Measurements from ENCODE around the gene AQP3. TPM values are rescaled to one million over a fixed set of nuclear protein-coding genes. Genes with fewer than 3 reads are reported as not detected.
"Not testable (repeated sequence)": the region's sequence is repeated elsewhere in the genome, so short reads cannot be mapped to it uniquely, and the experiment has no call there.

Gene AQP3
- total RNA-seq, 1 experiment from 2014 or later, result 24.8 TPM

DNA sequence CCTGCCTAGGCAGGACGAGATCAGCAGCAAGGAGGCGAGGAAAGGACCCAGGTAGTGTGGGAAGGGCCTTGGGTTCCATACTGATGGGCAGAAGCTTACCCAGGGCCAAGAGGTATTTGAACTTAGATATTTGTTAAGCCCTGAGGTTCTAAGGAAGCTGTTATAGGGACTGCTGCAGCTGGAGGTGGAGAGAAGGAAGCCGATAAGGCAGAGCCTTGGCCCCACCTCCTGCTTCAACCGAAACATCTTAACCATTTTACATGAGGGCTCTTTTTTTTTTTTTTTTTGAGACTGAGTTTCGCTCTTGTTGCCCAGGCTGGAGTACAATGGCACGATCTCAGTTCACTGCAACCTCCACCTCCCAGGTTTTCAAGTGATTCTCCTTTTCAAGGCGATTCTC lies 8.6 kb upstream of the AQP3 start:
- Mint-ChIP-seq H3K4me1 (ENCODE audit: low read depth, unreplicated experiment) (peaks cover 16% of the 10 kb centered on the region), H3K27me3 (ENCODE audit: insufficient read depth, unreplicated experiment) (no peaks in the 10 kb centered on the region), H3K4me3 (ENCODE audit: unreplicated experiment) (no peak overlapping the region), H3K27ac (ENCODE audit: unreplicated experiment) (no peak overlapping the region), H3K36me3 (ENCODE audit: insufficient read depth, unreplicated experiment) (peaks cover 20% of the 10 kb centered on the region), H3K9me3 (ENCODE audit: unreplicated experiment) (no peaks in the 10 kb centered on the region)
- POLR2A ChIA-PET, result no interaction called here
- Histone ChIP-seq H3K4me3 (ENCODE audit: low read depth, low read length) (no peak overlapping the region), H3K4me1 (peaks cover 35% of the 10 kb centered on the region), H3K36me3 (ENCODE audit: control insufficient read depth, insufficient read depth, low read length) (no peaks in the 10 kb centered on the region), H3K9me3 (no peaks in the 10 kb centered on the region), H3K27me3 (replicated peaks; ENCODE audit: control insufficient read depth, insufficient read depth, low read length) (no peaks in the 10 kb centered on the region)
- intact Hi-C loops (cut with micrococcal nuclease; ENCODE audit: unreplicated experiment), result no loop called here
- no peak for DNase-seq
- TF ChIP-seq, protein P1, sequence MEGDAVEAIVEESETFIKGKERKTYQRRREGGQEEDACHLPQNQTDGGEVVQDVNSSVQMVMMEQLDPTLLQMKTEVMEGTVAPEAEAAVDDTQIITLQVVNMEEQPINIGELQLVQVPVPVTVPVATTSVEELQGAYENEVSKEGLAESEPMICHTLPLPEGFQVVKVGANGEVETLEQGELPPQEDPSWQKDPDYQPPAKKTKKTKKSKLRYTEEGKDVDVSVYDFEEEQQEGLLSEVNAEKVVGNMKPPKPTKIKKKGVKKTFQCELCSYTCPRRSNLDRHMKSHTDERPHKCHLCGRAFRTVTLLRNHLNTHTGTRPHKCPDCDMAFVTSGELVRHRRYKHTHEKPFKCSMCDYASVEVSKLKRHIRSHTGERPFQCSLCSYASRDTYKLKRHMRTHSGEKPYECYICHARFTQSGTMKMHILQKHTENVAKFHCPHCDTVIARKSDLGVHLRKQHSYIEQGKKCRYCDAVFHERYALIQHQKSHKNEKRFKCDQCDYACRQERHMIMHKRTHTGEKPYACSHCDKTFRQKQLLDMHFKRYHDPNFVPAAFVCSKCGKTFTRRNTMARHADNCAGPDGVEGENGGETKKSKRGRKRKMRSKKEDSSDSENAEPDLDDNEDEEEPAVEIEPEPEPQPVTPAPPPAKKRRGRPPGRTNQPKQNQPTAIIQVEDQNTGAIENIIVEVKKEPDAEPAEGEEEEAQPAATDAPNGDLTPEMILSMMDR (IDR thresholded peaks at IDR 0.05; ENCODE audit: insufficient read depth in 1 of 2, low read depth in 1 of 2, low read length in 1 of 2, severe bottlenecking in 1 of 2, unreplicated experiment in 1 of 2), result no peak
- BruUV-seq (replicated peaks), result no TSS peak
- CTCF ChIA-PET, result interaction anchor here (0.6 kb wide), 1 partner anchor 10 kb away, joined by 3 read pairs; no protein-coding TSS in a partner anchor

DNA sequence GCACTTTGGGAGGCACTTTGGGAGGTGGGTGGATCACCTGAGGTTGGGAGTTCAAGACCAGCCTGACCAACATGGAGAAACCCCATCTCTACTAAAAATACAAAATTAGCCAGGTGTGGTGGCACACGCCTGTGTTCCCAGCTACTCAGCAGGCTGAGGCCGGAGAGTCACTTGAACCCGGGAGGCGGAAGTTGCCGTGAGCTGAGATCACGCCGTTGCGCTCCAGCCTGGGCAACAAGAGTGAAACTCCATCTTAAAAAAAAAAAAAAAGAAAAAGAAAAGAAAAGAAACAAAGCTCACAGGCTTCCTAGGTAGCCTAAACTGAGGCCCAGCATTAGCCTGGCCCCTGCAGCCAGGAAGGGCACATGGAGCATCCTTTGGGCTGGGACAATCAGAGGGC lies 8.1 kb upstream of the AQP3 start:
- H3K9me3 Mint-ChIP-seq (ENCODE audit: unreplicated experiment); POLR2A ChIA-PET; H3K4me3 Mint-ChIP-seq (ENCODE audit: unreplicated experiment); H3K27ac Mint-ChIP-seq (ENCODE audit: unreplicated experiment); H3K27me3 ChIP-seq (replicated peaks; ENCODE audit: control insufficient read depth, insufficient read depth, low read length); H3K4me3 ChIP-seq (ENCODE audit: low read depth, low read length); BruUV-seq (replicated peaks); DNase-seq; H3K36me3 ChIP-seq (ENCODE audit: control insufficient read depth, insufficient read depth, low read length); intact Hi-C loops (cut with micrococcal nuclease; ENCODE audit: unreplicated experiment); H3K27me3 Mint-ChIP-seq (ENCODE audit: insufficient read depth, unreplicated experiment); H3K9me3 ChIP-seq: not testable (repeated sequence)
- peaks cover 35% of the 10 kb centered on the region for H3K4me1 ChIP-seq
- peaks cover 20% of the 10 kb centered on the region for H3K36me3 Mint-ChIP-seq (ENCODE audit: insufficient read depth, unreplicated experiment)
- H3K4me1 Mint-ChIP-seq (ENCODE audit: low read depth, unreplicated experiment), result peaks cover 16% of the 10 kb centered on the region
- CTCF ChIA-PET, result interaction anchor here (0.6 kb wide), 1 partner anchor 11 kb away, joined by 3 read pairs; no protein-coding TSS in a partner anchor

DNA sequence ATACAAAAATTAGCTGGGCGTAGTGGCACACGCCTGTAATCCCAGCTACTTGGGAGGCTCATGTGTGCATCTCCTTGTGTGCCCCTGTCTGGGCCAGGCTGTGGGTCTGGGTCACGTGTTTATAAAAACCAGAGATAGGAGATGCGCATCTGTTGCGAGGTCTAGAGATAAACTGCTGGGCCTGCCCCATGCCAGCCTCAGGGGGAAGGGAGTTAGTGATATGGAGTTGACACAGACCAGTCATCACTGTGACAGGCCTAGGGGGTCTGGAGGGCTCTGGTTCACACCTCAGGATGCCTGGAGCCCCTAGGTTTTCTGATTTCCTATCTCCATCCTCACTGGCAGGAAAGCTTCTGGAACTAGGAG lies 7.3 kb upstream of the AQP3 start:
- H3K36me3 ChIP-seq (ENCODE audit: control insufficient read depth, insufficient read depth, low read length); BruUV-seq (replicated peaks); H3K9me3 Mint-ChIP-seq (ENCODE audit: unreplicated experiment); H3K4me3 Mint-ChIP-seq (ENCODE audit: unreplicated experiment); H3K4me3 ChIP-seq (ENCODE audit: low read depth, low read length); intact Hi-C loops (cut with micrococcal nuclease; ENCODE audit: unreplicated experiment); DNase-seq; H3K27me3 Mint-ChIP-seq (ENCODE audit: insufficient read depth, unreplicated experiment); H3K27ac Mint-ChIP-seq (ENCODE audit: unreplicated experiment); H3K9me3 ChIP-seq; H3K27me3 ChIP-seq (replicated peaks; ENCODE audit: control insufficient read depth, insufficient read depth, low read length); CTCF ChIA-PET; POLR2A ChIA-PET: not testable (repeated sequence)
- Mint-ChIP-seq H3K36me3 (ENCODE audit: insufficient read depth, unreplicated experiment) (peaks cover 18% of the 10 kb centered on the region), H3K4me1 (ENCODE audit: low read depth, unreplicated experiment) (peaks cover 16% of the 10 kb centered on the region)
- peaks cover 32% of the 10 kb centered on the region for H3K4me1 ChIP-seq

DNA sequence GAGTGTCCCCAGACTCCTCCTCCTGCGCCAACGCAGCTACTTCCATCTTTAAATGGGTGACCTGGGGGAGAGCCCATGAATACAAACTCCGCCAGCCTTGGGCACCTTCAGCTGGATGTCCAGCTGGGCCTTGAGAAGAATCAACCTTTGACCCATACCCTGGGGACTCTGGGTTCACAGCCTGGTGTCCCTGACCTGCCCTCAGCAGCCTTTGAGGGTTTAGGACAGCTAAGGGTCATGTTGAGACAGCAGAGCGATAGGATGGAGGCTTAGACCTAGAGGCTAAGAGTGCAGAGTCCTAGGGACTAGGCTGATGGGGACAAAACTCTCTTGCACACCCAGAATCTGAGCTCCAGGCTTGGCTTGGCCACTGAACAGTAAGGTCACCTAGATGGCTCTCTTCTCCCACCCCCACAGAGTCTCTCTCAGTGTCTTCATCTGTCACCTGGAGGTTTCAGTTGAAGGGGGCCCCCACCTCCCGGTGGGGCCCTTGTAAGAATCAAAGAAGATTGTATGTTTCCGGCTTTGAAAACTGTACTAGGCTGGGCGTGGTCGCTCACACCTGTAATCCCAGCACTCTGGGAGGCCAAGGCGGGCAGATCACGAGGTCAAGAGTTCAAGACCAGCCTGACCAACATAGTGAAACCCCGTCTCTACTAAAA lies 6.7 kb upstream of the AQP3 start:
- CTCF ChIA-PET, result interaction anchor here (1.2 to 3.8 kb wide), 4 partner anchors 19 to 51 kb away, joined by 14 to 32 read pairs (median 17); partner anchors contain the start of gene NOL6
- Histone ChIP-seq H3K4me3 (ENCODE audit: low read depth, low read length) (no peak overlapping the region), H3K9me3 (no peaks in the 10 kb centered on the region), H3K27me3 (replicated peaks; ENCODE audit: control insufficient read depth, insufficient read depth, low read length) (no peaks in the 10 kb centered on the region), H3K4me1 (peaks cover 27% of the 10 kb centered on the region), H3K36me3 (ENCODE audit: control insufficient read depth, insufficient read depth, low read length) (no peaks in the 10 kb centered on the region)
- H3K36me3 Mint-ChIP-seq (ENCODE audit: insufficient read depth, unreplicated experiment), result peaks cover 13% of the 10 kb centered on the region
- no peak overlapping the region for H3K27ac Mint-ChIP-seq (ENCODE audit: unreplicated experiment)
- intact Hi-C loops (cut with micrococcal nuclease; ENCODE audit: unreplicated experiment), result no loop called here
- POLR2A ChIA-PET, result interaction anchor here (0.5 kb wide), 1 partner anchor 164 kb away, joined by 9 read pairs; the partner anchor contains the start of gene NFX1
- no peak for DNase-seq
- H3K27me3 Mint-ChIP-seq (ENCODE audit: insufficient read depth, unreplicated experiment), result no peaks in the 10 kb centered on the region
- H3K9me3 Mint-ChIP-seq (ENCODE audit: unreplicated experiment), result no peaks in the 10 kb centered on the region
- no TSS peak for BruUV-seq (replicated peaks)
- H3K4me3 Mint-ChIP-seq (ENCODE audit: unreplicated experiment), result no peak overlapping the region
- H3K4me1 Mint-ChIP-seq (ENCODE audit: low read depth, unreplicated experiment), result peaks cover 16% of the 10 kb centered on the region
- TF ChIP-seq, protein P1 (IDR thresholded peaks at IDR 0.05; ENCODE audit: insufficient read depth in 1 of 2, low read depth in 1 of 2, low read length in 1 of 2, severe bottlenecking in 1 of 2, unreplicated experiment in 1 of 2), result no peak
